HG03575 (cell line): ENCODE measurements around the gene CREB5.

Source experiments
- ATAC-seq: cut with Tn5 transposase; IDR thresholded peaks from one replicate; pipeline ENCODE4 v1.9.1; 2021; ENCODE audit not compliant: unreplicated experiment, insufficient number of reproducible peaks, low FRiP score; ENCODE audit errors: extremely low read depth

Gene CREB5

GRCh38 chr7:28469562-28469961 lies 57.2 kb downstream of the CREB5 start:
- no peak for ATAC-seq

DNA sequence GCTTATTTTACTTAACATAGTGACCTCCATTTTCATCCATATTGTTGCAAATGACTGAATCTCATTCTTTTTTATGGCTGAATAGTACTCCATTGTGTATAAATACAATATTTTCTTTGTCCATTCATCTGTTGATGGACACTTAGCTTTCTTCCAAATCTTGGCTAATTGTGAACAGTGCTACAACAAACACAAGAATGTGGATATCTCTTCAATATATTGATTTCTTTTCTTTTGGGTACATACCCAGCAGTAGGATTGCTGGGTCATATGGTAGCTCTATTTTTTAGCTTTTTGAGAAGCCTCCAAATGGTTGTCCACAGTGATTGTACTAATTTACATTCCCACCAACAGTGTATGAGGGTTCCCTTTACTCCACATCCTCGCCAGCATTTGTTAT lies 58.0 kb downstream of the CREB5 start:
- no peak for ATAC-seq

- no peak for ATAC-seq
These were observed 60.0 kb downstream of the CREB5 start for GRCh38 chr7:28472332-28472731.

- no peak for ATAC-seq
These were observed 61.4 kb downstream of the CREB5 start for GRCh38 chr7:28473571-28474281.

GRCh38 chr7:28474282-28474638 lies 61.9 kb downstream of the CREB5 start:
- no peak for ATAC-seq

- no peak for ATAC-seq
These were observed 62.3 kb downstream of the CREB5 start for GRCh38 chr7:28474640-28475039.

GRCh38 chr7:28477041-28477442 lies 64.7 kb downstream of the CREB5 start:
- no peak for ATAC-seq

GRCh38 chr7:28478656-28479055 lies 66.3 kb downstream of the CREB5 start:
- ATAC-seq, result no peak

DNA sequence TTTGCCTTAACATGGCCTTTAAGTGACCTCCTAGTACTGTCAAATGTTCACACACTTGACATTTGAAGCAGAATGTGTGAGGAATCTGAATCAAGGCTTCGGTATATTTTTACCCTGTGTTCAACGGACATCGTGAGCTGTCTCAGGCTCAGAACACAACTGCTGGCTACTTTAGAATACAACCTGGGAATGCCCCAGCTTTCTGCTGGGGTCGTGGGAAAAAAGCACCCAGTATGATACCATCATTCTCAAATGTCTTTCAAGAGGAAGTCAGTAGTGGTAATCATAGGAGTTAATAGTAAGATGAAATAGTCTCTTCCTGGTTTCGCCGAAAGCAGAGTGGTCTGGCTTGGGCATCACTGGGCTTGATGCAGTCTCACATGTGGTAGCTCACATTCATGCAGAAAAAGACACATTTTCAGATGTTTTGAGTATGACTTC lies 67.2 kb downstream of the CREB5 start:
- peak; percentile 60 for ATAC-seq

- no peak for ATAC-seq
These were observed 68.3 kb downstream of the CREB5 start for GRCh38 chr7:28480595-28480994.

DNA sequence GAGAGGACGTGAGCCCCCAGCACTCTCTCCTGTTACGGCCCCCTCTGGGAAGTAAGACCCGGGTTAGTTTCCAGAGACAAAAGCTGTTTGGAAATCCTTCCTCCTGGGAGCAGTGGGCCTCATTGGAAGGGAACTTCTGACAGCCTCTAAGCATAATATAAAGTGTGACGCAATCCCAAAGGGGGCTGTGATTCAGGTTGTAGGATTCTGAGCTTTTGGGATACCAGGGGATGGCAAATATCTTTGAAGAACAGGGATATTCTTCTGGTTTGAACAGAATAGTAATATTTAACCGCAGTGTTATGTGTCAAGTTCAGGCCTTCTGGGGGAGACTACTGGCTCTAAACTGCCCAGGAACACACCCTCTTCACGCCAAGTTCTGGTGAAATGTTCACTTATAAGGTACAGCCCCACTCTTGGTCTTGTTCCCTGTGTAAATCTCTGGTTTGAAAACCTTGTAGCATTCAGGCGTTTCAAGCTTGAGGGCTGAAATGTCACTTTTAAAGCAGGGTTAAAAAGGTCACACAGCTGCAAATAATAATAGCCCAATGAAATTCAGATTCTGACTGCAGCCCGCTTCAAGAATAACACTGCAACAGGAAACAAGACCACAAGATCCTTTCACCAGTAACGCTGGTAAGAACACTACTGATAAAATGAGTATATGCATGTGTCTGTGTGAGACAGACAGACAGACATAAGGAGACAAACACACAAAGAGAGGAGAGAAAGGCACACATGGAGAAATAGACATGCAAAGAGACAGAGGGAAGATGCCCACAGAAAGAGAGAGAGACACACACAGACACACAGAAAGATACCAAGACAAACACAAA lies 69.0 kb downstream of the CREB5 start:
- peak; percentile 47 for ATAC-seq

DNA sequence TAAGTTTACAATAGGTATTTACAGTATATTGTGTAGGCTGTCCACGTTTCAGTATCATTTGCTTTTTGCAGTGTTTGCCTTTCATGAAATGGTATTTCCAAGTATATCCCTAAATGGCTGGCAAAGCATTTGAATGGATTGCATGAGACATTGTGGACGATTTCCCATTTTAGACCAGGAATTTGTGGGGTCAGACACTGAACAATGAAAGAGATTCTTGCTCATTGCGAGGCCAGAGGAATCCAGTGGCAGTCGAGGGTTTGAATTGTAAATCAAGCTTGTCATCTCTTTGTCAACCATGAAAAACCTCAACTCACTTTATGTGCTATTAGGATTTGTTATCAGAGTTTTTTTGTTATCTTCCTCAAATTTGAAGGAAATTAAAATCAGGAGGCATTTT lies 70.8 kb downstream of the CREB5 start:
- no peak for ATAC-seq

- no peak for ATAC-seq
These were observed 71.7 kb downstream of the CREB5 start for GRCh38 chr7:28483908-28484605.

GRCh38 chr7:28484606-28484935 lies 72.3 kb downstream of the CREB5 start:
- no peak for ATAC-seq

- no peak for ATAC-seq
These were observed 75.2 kb downstream of the CREB5 start for GRCh38 chr7:28487487-28487886.

DNA sequence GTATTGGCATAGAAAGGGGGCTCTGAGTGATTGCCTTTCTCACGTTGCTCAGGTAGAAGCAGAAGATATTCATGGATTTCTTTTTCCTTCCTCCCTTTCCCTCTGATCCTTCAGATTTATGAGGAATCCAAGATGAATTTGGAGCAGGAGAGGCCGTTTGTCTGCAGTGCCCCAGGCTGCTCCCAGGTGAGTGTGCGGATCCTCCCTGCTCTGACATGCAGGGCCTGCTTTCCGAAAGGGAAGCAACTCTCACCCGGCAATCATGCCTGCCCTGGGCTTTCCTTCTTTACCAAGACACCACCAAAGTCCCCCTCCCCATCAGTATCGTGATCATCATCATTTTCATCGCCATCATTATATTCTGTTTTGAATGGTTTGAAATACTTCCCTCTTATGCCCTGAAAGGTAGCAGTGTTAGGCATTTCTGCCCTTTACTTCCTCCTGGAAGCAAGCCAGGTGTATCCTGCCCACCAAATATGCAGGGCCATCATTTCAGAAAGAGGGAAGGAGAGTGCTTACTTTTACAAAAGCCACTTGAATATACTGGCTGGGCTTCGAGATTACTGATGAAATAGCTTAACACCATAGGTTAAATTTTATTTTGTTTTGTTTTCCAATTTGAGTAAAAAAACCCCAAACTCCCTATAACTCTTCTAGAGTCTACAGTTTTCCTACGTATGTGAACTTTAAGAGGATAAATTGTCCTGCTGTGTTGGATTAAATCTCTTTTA lies 75.9 kb downstream of the CREB5 start:
- ATAC-seq, result no peak

- no peak for ATAC-seq
These were observed 78.5 kb downstream of the CREB5 start for GRCh38 chr7:28490831-28491230.

DNA sequence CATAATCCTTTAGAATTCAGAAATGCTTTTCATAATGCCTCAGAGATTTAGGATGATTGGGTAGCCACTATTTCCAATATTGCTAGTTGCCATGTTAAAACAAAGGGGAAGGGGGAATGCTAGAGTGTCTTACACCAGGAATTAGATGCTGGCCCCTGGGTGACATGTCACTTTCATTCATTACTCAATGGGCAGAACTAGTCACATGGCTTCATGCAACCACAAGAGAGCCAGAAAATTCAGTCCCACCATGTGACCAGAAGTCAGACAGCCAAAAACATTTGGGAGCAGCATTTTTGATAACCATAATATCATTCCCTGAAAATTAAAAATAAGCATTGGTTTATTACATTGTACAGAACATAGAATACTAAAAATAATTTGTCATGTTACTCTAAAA lies 81.2 kb downstream of the CREB5 start:
- no peak for ATAC-seq

- no peak for ATAC-seq
These were observed 84.7 kb downstream of the CREB5 start for GRCh38 chr7:28497009-28497408.
